Embryonic facial prominence (tissue), 1 donor: Measurements from ENCODE around the gene FBL.
"Not testable (repeated sequence)": the region's sequence is repeated elsewhere in the genome, so short reads cannot be mapped to it uniquely, and the experiment has no call there.

Experiments used
- DNase-seq: peaks from one replicate; pipeline ENCODE4 v3.0.0-alpha.2; 2016; ENCODE audit errors: extremely low spot score

FBL gene

GRCh38 chr19:39845933-39846677 lies at the start of gene FBL:
Gene FBL (minus strand): TSS chr19:39846379. CDS start chr19:39846300, 79 bp downstream.
- DNase-seq: peak; percentile 71

DNA sequence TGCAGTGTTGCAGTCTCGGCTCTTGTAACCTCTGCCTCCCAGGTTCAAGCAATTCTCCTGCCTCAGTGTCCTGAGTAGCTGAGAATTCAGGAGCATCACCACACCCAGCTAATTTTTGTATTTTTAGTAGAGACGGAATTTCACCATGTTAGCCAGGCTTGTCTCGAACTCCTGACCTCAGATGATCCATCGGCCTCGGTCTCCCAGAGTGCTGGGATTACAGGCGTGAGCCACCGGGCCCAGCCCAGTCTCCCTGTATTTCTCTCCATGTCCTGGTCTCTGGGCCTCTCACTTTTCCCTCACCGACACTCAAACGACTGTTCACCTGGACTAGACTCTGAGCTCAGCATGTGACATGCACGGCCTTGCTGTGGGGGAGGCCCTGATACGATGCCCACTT lies 48.9 kb upstream of the FBL start:
- not testable (repeated sequence) for DNase-seq

DNA sequence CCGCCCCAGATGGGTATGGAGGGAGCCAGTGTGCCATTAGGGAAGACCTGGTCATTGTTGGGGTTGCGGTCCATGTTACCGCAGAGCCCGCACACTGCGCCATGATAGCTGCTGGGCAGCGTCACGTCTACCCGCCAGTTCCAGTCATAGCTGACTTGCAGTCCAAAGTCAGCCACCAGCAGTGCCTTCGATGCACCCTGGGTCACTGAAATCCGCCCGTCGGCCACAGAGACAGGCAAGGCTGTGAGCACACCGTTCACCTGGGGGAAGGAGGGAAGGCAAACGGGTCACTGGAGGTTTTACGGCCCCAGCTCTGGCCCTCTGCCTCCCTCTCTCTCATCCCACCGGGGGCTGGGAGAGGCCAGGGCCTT lies 48.0 kb upstream of the FBL start:
- not testable (repeated sequence) for DNase-seq

- DNase-seq: not testable (repeated sequence)
Observed at GRCh38 chr19:39893366-39894235, 47.4 kb upstream of the FBL start.

DNA sequence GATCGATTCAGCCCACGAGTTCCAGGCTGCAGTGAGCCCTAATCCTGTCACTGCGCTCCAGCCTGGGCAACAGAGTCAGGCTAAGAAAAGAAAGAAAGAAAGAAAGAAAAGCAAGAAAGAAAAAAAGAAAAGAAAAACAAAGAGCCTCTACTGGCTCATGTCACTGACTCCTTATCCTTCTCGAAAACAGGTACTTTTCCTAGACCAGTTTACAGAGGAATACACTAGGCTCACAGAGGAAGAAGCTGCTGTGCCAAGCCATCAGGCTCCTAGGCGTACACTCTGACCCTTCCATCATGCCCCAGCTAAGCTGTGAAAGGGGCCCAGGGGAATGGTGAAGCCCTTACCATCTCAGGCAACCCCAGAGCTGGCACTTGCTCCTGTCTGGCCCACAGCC lies 46.3 kb upstream of the FBL start:
- not testable (repeated sequence) for DNase-seq

DNA sequence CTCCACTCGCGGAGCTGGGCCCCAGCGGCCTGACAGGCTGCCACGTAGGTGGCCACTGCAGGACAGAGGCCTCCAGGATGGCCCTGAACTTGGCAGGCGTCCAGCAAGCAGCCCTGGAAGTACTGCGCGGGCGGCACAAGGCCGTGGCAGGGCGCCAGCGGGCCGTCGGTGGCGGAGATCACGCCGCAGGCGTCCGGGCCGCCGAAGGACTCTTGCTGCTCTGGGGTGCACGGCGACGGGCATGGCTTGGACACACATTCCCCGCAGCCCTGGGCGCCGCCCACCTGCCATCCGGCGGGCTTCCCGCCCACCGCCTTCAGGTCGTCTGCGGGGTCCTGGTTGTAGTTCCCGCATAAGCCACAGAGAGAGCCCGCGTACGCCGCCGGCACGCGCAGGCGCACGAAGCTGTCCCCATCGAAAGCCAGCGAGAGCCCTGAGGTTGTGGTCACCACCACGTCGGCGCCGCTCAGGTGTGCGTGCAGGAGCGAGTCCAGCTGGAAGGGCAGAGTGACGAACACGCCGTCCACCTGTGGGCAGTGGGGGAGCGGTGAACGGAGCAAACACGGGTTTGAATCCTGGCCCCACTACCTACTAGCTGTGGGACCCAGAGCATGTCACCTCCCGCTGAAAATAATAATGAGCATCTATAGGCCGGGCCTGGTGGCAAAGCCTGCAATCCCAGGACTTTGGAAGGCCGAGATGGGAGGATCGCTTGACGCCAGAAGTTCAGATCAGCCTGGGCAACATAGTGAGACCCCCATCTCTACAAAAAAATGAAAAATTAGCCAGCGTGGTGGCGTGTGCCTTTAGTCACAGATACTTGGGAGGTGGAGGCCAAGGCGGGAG lies 45.7 kb upstream of the FBL start:
- DNase-seq: not testable (repeated sequence)

DNA sequence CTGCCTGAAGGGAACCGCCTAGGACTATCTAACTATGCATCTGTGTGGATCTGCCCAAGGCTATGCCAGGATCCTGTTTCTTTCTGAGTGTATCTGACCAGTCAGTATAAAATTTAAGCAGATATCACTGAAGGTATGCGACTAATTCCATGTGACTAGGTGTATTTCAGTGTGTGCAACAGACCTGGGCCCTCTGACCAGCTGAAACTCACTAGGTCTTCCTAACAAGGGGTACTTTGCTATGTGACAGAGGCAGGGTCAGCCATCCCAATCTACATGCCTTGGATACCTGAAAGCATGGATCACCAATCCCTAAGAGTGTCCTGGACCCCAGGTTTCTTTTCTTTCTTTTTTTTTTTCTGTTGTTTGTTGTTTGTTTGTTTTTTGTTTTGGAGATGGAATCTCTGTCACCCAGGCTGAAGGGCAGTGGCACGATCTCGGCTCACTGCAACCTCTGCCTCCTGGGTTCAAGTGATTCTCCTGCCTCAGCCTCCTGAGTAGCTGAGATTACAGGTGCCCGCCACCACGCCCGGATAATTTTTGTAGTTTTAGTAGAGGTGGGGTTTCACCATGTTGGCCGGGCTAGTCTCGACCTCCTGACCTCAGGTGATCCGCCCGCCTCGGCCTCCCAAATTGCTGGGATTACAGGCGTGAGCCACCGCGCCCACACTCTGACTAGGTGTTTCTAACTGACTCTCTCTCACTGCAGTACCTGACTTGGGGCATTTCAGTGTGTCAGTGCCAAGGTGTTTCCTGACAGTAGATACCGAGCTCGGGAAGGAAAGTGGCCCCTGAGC lies 44.8 kb upstream of the FBL start:
- DNase-seq: no peak

DNA sequence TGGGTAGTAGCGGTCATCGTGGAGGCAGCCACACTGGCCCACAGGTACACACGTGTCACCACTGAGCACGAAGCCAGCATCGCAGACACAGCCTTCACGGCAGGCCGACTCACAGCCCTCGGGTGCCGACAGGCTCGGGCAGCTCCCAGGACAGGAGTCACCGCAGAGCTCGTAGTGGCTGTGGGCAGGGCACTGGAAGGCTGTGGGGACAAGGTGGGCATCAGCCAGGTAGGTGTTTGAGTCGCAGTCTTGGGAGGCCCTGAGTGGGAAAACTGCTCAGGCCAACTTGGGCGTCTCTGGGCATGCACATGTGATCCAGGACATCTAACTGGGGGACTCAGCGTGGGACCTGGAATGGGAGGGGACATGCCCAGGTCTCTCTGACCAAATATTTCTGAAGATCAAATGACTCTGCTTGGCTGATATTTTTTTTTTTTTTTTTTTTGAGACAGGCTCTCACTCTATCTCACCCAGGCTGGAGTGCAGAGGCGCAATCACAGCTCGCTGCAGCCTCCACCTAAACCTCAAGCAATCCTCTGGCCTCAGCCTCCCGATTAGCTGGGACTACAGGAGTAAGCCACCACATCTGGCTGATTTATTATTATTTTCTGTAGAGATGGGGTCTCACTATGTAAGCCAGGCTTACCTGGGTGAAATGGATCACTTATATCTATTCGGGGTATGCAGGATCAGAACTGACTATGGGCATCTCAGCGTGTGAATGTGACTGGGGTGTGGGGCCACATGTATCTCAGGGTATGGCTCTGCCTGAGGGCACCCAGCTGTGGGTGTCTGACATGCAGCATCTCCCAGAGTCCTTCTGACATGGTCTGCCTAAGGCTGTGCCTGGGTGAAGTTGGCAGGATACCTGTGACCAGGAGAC lies 43.9 kb upstream of the FBL start:
- not testable (repeated sequence) for DNase-seq

DNA sequence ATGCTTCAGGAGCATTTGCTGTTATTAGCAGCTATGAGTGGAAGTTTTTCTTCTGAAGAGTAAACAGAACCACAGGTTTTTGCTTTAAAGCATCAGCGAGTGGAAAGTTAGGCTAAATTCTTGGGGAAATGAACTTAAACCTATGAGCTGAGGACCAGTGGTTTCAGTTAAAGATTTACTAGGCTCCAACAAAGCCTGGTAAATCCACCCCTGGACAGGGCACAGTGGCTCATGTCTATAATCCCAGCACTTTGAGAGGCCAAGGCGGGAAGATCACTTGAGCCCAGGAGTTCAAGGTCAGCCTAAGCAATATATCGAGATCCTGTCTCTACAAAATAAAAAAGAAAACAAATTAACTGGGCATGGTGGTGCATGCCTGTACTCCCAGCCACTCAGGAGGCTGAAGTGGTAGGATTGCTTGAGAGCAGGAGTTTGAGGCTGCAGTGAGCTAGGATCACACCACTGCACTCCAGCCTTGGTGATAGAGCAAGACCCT lies 41.3 kb upstream of the FBL start:
- DNase-seq: not testable (repeated sequence)

GRCh38 chr19:39885821-39886554 lies 39.8 kb upstream of the FBL start:
- not testable (repeated sequence) for DNase-seq

DNA sequence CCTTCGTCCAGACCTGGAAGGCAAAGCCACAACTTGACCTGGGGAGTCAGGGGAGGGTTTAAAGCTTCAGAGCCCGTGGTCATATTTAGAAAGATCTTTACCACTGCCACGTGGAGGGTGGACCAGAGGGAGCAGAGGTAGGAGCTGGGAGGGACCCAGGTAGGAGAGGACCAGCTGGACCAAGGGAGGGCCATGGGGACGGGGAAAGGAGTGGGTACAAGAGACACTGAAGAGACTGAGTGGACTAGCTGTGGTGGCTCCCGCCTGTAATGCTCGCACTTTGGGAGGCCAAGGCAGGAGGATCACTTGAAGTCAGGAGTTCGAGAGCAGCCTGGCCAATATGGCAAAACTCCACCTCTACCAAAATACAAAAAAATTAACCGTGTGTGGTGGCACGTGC lies 38.5 kb upstream of the FBL start:
- not testable (repeated sequence) for DNase-seq

- DNase-seq: not testable (repeated sequence)
Observed at GRCh38 chr19:39882645-39883044, 36.5 kb upstream of the FBL start.

DNA sequence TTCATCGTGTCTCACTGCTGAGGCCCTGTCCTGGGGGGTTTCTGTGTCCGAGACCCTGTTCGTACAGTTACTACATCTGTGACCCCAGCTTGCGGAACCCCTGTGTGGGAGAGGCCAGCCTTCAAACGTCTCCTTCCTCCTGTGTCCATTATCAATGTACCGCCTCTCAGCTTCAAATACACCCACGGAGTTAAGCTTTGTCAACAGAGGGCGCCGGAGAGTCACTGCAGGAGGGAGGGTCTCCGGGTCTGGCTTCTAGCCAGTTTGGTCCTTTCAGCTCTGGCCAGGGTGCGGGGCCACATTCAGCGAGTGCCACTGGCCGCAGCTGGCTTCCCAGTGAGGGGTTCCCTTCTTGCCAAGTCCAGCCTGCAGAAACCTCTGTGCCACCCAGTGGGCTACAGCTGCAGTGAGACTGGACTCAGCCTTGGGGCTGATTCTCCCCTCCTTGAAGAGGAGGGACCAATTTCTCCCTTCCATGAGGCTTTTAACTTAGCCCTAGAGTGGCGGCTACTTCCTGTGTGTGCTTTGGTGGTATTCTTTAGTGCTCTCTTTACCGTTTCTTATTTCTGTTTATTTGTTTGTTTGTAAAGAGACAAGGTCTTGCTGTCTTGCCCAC lies 35.4 kb upstream of the FBL start:
- DNase-seq: not testable (repeated sequence)

DNA sequence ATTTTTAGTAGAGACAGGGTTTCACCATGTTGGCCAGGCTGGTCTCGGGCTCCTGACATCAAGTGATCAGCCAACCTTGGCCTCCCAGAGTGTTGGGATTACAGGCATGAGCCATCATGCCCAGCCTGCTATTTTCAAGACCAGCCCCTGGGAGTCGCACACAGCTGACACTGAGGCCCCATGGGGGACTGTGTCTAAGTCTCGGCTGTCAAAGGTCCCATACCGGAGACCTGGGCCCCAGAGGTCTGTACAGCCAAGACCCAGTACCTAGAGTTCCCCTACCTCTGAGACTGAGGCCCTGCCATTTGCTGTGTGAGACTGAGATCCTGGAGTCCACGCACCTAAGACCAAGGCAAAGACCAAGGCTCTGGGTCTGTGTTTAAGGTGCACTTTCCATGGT lies 34.1 kb upstream of the FBL start:
- not testable (repeated sequence) for DNase-seq

GRCh38 chr19:39879796-39880195 lies 33.6 kb upstream of the FBL start:
- not testable (repeated sequence) for DNase-seq

- not testable (repeated sequence) for DNase-seq
Observed at GRCh38 chr19:39878866-39879265, 32.7 kb upstream of the FBL start.

DNA sequence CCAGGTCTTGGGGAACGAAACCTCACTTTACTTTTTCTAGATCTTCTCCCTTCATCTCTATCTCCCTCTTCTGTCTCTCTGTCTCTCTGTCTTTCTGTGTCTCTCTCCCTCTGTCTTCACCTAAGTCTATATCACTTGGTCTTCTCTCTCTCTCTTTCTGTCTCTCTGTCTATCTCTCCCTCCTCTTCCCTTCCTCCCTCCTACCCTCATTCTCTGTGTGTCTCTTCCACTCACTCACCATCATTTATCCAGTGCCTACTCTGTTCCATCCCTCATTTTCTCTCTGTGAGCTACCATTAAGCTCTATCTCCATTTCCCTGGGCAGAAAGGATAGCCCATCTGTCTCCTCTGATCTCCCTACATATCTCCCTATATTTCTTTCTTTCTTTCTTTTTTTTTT lies 32.2 kb upstream of the FBL start:
- no peak for DNase-seq

GRCh38 chr19:39877982-39878381 lies 31.8 kb upstream of the FBL start:
- DNase-seq: not testable (repeated sequence)

GRCh38 chr19:39877488-39877887 lies 31.3 kb upstream of the FBL start:
- not testable (repeated sequence) for DNase-seq
